ENCODE data around the gene ADAMTS13.
"Not testable (repeated sequence)": the region's sequence is repeated elsewhere in the genome, so short reads cannot be mapped to it uniquely, and the experiment has no call there.

Gene ADAMTS13

DNA sequence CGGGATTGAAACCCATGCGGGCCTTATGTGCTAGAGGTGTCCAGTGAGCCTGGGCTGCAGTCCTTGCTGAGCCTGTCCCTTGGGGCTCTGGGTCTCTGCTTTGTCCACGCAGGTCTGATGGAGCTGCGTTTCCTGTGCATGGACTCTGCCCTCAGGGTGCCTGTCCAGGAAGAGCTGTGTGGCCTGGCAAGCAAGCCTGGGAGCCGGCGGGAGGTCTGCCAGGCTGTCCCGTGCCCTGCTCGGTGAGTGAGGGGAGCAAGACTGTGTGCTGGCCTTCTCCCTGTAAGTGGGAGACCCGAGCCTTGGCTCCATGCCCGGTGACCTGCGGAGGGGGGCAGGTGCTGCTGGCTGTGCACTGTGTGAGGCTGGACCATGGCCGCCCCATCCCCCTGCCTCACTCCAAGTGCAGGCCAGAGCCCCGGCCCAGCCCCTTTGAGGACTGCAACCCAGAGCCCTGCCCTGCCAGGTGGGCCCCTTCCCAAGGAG lies 26.4 kb downstream of the ADAMTS13 start:
- DNase-seq (ENCODE audit: low spot score): no peak
- TF ChIP-seq, protein P1, sequence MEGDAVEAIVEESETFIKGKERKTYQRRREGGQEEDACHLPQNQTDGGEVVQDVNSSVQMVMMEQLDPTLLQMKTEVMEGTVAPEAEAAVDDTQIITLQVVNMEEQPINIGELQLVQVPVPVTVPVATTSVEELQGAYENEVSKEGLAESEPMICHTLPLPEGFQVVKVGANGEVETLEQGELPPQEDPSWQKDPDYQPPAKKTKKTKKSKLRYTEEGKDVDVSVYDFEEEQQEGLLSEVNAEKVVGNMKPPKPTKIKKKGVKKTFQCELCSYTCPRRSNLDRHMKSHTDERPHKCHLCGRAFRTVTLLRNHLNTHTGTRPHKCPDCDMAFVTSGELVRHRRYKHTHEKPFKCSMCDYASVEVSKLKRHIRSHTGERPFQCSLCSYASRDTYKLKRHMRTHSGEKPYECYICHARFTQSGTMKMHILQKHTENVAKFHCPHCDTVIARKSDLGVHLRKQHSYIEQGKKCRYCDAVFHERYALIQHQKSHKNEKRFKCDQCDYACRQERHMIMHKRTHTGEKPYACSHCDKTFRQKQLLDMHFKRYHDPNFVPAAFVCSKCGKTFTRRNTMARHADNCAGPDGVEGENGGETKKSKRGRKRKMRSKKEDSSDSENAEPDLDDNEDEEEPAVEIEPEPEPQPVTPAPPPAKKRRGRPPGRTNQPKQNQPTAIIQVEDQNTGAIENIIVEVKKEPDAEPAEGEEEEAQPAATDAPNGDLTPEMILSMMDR (IDR thresholded peaks at IDR 0.05; ENCODE audit: extremely low read depth, missing control alignments): no peak

DNA sequence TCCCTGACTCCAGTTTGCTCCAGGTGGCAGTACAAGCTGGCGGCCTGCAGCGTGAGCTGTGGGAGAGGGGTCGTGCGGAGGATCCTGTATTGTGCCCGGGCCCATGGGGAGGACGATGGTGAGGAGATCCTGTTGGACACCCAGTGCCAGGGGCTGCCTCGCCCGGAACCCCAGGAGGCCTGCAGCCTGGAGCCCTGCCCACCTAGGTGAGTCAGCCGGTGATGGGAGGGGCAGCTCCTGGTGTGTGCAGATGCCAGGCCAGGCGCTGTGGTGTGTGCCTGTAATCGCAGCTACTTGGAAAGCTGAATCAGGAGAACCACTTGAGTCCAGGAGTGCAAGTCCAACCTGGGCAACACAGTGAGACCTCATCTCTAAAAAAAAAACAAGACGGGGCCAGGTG lies 27.6 kb downstream of the ADAMTS13 start:
- DNase-seq (ENCODE audit: low spot score): no peak

GRCh38 chr9:133451865-133452264 lies 29.7 kb downstream of the ADAMTS13 start:
- DNase-seq (ENCODE audit: low spot score): not testable (repeated sequence)

More for the DNA sequence above, 27.6 kb downstream of the ADAMTS13 start:
- TF ChIP-seq, protein P1 (IDR thresholded peaks at IDR 0.05; ENCODE audit: extremely low read depth, missing control alignments): no peak

DNA sequence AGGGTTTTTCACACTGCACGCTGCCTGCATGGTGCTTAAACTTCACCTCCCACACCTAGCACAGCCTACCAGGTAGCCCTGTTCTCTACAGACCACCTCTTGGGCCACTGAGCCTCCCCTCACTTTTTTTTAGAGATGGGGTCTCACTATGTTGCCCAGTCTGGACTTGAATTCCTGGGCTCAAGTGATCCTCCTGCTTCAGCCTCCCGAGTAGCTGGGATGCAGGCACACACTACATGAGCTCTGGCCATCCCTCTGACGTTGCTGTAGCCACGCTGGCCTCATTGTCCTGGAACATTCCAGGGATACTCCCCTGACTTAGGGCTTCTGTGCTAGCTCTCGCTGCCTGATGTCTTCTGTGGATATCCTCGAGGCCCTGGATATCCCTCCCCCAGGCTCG lies 30.4 kb downstream of the ADAMTS13 start:
- no peak for DNase-seq (ENCODE audit: low spot score)
- TF ChIP-seq, protein P1 (IDR thresholded peaks at IDR 0.05; ENCODE audit: extremely low read depth, missing control alignments): no peak

DNA sequence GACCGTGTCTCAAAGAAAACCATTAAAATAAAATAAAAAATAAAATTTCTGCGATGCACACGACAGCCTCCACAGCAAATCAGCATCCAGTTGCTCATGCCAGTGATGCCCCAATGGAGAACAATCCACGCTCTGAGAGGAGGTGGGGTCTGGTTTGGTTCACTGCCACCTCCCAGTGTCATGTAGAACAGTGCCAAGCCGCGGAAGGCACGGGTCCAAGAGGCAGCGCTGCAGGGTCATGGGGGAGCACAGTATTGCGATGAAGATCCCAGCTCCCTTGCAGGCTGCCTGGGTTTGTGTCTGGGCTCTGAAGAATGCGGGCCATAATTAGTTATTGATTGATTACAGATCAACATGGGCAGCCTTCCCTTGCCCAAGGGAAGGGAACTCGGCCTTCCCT lies 31.5 kb downstream of the ADAMTS13 start:
- DNase-seq (ENCODE audit: low spot score): no peak
- TF ChIP-seq, protein P1 (IDR thresholded peaks at IDR 0.05; ENCODE audit: extremely low read depth, missing control alignments): no peak

- DNase-seq (ENCODE audit: low spot score): no peak
- TF ChIP-seq, protein P1 (IDR thresholded peaks at IDR 0.05; ENCODE audit: extremely low read depth, missing control alignments): no peak
Observed at GRCh38 chr9:133454325-133454724, 32.2 kb downstream of the ADAMTS13 start.

- DNase-seq (ENCODE audit: low spot score): no peak
- TF ChIP-seq, protein P1 (IDR thresholded peaks at IDR 0.05; ENCODE audit: extremely low read depth, missing control alignments): no peak
Observed at GRCh38 chr9:133454943-133455673, 32.9 kb downstream of the ADAMTS13 start.

DNA sequence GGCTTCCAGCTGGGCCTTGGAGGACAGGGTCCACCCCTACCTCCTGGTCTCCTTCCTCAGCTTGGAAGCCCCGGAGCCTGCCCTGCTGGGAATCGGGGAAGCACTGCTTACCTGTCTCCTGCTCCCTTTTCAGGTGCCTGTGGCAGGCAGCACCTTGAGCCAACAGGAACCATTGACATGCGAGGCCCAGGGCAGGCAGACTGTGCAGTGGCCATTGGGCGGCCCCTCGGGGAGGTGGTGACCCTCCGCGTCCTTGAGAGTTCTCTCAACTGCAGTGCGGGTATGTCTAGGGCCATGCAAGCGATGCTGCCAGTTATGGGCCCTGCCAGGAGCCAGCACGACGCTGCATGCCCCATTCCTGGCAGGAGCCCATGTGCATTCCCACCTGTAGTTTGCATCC lies 33.8 kb downstream of the ADAMTS13 start:
- no peak for DNase-seq (ENCODE audit: low spot score)
- TF ChIP-seq, protein P1 (IDR thresholded peaks at IDR 0.05; ENCODE audit: extremely low read depth, missing control alignments): no peak
